Heart left ventricle (tissue), 16 donors: Measurements from ENCODE around the gene LRBA. TPM values are rescaled to one million over a fixed set of nuclear protein-coding genes. Genes with fewer than 3 reads are reported as not detected.

ENCODE experiments used
- ATAC-seq, 4 donors: fragments of 200-7000 bp; cut with Tn5 transposase; one replicate each; pipeline ENCODE4 v1.9.1; 2020 to 2022; ENCODE audit warnings: moderate library complexity in 4 of 4, mild to moderate bottlenecking in 3 of 4, moderate number of reproducible peaks in 1 of 4
- DNase-seq, 5 donors: peaks; one replicate each; pipeline ENCODE4 v3.0.0-alpha.2; 2020
- H3K27ac ChIP-seq, 12 donors: fragments of 200-600 bp; sonication (generic) in 4 of 12; one replicate each; pipeline versions ENCODE4 v1.5.0 to v1.8.0; 2016 to 2022; ENCODE audit warnings: mild to moderate bottlenecking in 2 of 12
- H3K27me3 ChIP-seq, 9 donors: fragments of 200-600 bp; sonication (generic) in 2 of 9; one replicate each; pipeline versions ENCODE4 v1.5.1 to v1.8.0; 2016 to 2022; ENCODE audit warnings: mild to moderate bottlenecking in 3 of 9
- H3K36me3 ChIP-seq, 9 donors: fragments of 200-600 bp; sonication (generic) in 2 of 9; one replicate each; pipeline versions ENCODE4 v1.5.0 to v1.8.0; 2018 to 2022; ENCODE audit warnings: mild to moderate bottlenecking in 2 of 9
- H3K4me1 ChIP-seq, 12 donors: fragments of 200-600 bp; sonication (generic) in 4 of 12; one replicate each; pipeline versions ENCODE4 v1.5.0 to v1.8.0; 2016 to 2022; ENCODE audit warnings: mild to moderate bottlenecking in 3 of 12
- H3K4me3 ChIP-seq, 12 donors: fragments of 200-600 bp; sonication (generic) in 4 of 12; one replicate each; pipeline versions ENCODE4 v1.5.0 to v1.8.0; 2017 to 2022; ENCODE audit warnings: mild to moderate bottlenecking in 9 of 12, moderate library complexity in 4 of 12
- H3K9me3 ChIP-seq, 12 donors: fragments of 200-600 bp; sonication (generic) in 4 of 12; one replicate each; pipeline versions ENCODE4 v1.5.0 to v1.8.0; 2016 to 2022; ENCODE audit warnings: mild to moderate bottlenecking in 1 of 12
- CTCF ChIP-seq, 12 donors: fragments of 200-600 bp; sonication (generic) in 4 of 12; IDR thresholded peaks; one replicate each; pipeline versions ENCODE4 v1.5.0 to v1.8.0; 2018 to 2022; ENCODE audit warnings: antibody characterized with exemption in 12 of 12, mild to moderate bottlenecking in 5 of 12
- POLR2A ChIP-seq, 2 donors: fragments of 450-650 bp; IDR thresholded peaks; one replicate each; pipeline ENCODE4 v1.6.1; 2017; ENCODE audit warnings: antibody characterized with exemption in 2 of 2, mild to moderate bottlenecking in 2 of 2, moderate library complexity in 2 of 2
- WGBS, 4 donors: extraction: QIAGEN DNeasy Blood & Tissue Kit in 2 of 4; methylation state at CpG; one replicate each; pipeline versions ENCODE4 v1.1.5 to v1.1.7; 2013 to 2018; 5-methylcytosine and 5-hydroxymethylcytosine counted together
- intact Hi-C, 10 donors: fragments of 100-400 bp; cut with DNase I; formaldehyde crosslinking; loops; one replicate each; pipeline versions ENCODE4 v1.11.1 to v1.14.2; 2022
- polyA plus RNA-seq, 2 donors: library from polyadenylated mRNA; stranded (reverse); fragments of 200-250 nt; gene quantifications; one replicate each; pipeline ENCODE4 v1.2.3, GENCODE V29; 2013
- total RNA-seq, 9 donors: library from RNA; depleted of rRNA in 2 of 9; stranded (reverse); fragments of >200 nt in 2 of 9; fragmentation: NEBNext Ultra II Directional in 3 of 9; extraction: Animal tissue kit (Norgen Biotek cat#: 25700) in 3 of 9; gene quantifications; one replicate each; pipeline versions ENCODE4 v1.1.0 to v1.2.4, GENCODE V29; 2016 to 2023
- donor health status: ischemic (EF 13 %, LVEDD 7.1; RV severe dilation, severe dysfunction).
- donor health status: healthy with polysubstance abuse.
- donor health status: DM: no; HTN: yes; CAD: no.
- donor health status: DM: no; HTN: no; CAD: no.
- donor health status: ischemic (EF 25% LVEDD 6.9; RV normal size, moderate dysfunction).
- donor health status: ischemic (EF 25% LVEDD 5.7; RV mildly dilated, moderate dysfunction).
- donor health status: healthy.
- donor health status: DM: yes; HTN: yes; CAD: no.
- donor health status: ischemic (EF 35%, LVEDD 5.7; RV mildly dilated, moderate dysfunction).
- donor health status: nonischemic (EF 11% LVEDD 7.7; RV severe dilation, severe dysfunction).
- donor health status: DM: yes; HTN: yes; CAD: no.
- donor health status: PGD.
- donor health status: ischemic (EF 29% LVEDD 5.4; RV normal size, mild dysfunction).
- donor health status: nonischemic (EF 23%, LVEDD 6.1; RV moderate dilation, normal function).

The LRBA gene
- total and polyA plus RNA-seq, 11 donors: 6.5 to 35.1 (median 22.6) TPM

DNA sequence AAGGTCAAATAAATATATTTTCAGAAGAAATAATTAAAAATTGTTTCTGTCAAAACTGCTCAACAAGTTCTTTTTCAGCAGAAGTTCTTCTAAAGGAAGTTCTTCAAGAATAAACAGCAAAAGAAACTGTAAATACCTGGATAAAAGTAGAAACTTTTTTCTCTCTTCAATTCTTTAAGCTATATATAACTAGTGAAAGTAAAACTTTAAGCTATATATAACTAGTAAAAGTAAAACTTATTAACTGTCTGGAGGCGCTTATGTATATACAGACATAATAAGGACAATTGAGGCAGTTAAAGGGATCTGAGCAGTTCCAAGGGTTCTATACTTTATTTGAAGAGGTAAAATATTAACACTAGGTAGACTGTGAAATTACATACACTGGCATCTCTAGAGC lies 126.9 kb downstream of the LRBA start:
- Histone ChIP-seq H3K36me3 (peaks cover 0 to 20% (median 7%) of the 10 kb centered on the region in 9 donors), H3K4me1 (no peaks in the 10 kb centered on the region), H3K27me3 (no peaks in the 10 kb centered on the region), H3K27ac (no peak overlapping the region), H3K4me3 (no peak overlapping the region), H3K9me3 (no peaks in the 10 kb centered on the region)
- ATAC-seq: no peak
- no peak for TF ChIP-seq CTCF (IDR thresholded peaks at IDR 0.05)
- no peak for TF ChIP-seq POLR2A (IDR thresholded peaks at IDR 0.05)
- no peak for DNase-seq
- WGBS, 4 donors: 0 to 57% (median 1%) methylated on average over 1 of the region's 1 CpG
- intact Hi-C loops: no loop called here

DNA sequence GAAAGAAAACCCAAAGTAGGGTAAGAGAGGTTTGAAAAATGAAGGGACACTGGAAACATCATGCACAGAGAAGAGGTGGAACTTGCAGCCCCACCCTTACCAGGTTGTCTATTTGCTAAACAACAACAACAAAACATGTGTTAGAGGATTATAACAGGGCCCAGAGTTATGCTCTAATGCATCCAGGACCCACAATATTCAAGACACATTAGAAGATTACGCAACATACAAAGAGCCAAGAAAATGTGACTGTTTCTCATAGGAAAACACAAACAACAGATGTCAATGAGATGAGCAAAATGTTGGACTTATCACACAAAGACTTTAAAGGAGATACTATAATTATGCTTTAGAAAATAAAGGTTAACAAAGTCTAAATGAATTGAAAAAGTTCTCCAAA lies 128.5 kb downstream of the LRBA start:
- no peaks in the 10 kb centered on the region for H3K27me3 ChIP-seq
- no peak overlapping the region for H3K27ac ChIP-seq
- 93 to 99% (median 97%) methylated on average over 1 of the region's 1 CpG for WGBS, 4 donors
- DNase-seq: no peak
- intact Hi-C loops: no loop called here
- no peak overlapping the region for H3K4me3 ChIP-seq
- no peak for ATAC-seq
- H3K4me1 ChIP-seq: no peaks in the 10 kb centered on the region
- no peaks in the 10 kb centered on the region for H3K9me3 ChIP-seq
- peaks cover 0 to 9% (median 0%) of the 10 kb centered on the region in 9 donors for H3K36me3 ChIP-seq
- TF ChIP-seq CTCF (IDR thresholded peaks at IDR 0.05) (no peak), POLR2A (IDR thresholded peaks at IDR 0.05) (no peak)

DNA sequence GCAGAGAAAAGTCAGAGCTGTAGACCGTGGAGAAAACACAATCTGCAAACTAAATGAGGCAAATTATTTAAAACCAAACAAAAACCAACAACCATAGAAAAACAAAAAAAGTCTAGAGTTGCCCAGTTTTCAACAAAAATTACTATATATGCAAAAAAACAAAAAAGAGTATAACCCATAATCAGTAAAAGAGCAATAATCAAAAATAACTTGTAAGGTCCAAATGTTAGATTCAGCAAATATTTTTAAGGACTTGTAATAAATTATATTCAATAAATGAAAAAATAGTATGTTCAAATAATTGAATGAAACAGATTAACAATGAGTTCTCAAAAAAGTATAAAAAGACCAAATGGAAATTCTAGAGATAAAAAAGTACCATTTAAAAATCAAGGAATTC lies 130.5 kb downstream of the LRBA start:
- H3K4me3 ChIP-seq: no peak overlapping the region
- 90 to 97% (median 96%) methylated on average over 1 of the region's 1 CpG for WGBS, 4 donors
- DNase-seq (no peak), ATAC-seq (no peak)
- H3K27me3 ChIP-seq: no peaks in the 10 kb centered on the region
- H3K9me3 ChIP-seq: peaks cover 0 to 6% (median 0%) of the 10 kb centered on the region in 12 donors
- H3K36me3 ChIP-seq: peaks cover 0 to 19% (median 0%) of the 10 kb centered on the region in 9 donors
- H3K27ac ChIP-seq: no peak overlapping the region
- no peak for TF ChIP-seq POLR2A (IDR thresholded peaks at IDR 0.05)
- TF ChIP-seq CTCF (IDR thresholded peaks at IDR 0.05): no peak
- H3K4me1 ChIP-seq: no peaks in the 10 kb centered on the region
- intact Hi-C loops: no loop called here

DNA sequence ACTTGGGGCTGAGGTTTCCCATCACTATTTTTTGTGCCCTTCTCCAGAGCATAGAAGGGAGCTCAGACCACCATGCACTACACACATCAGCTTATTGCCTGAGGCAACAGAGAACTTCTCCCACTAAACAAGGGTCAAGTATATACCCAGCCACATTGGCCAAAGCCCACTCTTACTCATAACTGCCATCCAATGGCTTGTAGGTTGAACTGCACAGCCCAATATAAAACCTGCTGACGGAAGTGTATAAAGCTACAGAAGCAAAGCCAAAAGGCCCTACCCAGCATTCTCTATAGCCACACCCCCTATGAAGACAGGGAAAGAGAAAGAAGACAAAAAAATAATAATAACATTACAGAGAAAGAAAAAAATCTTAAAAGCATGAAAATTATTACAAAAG lies 139.7 kb downstream of the LRBA start:
- Histone ChIP-seq H3K9me3 (peaks cover 0 to 16% (median 0%) of the 10 kb centered on the region in 12 donors), H3K36me3 (peaks cover 0 to 13% (median 2%) of the 10 kb centered on the region in 9 donors), H3K4me3 (no peak overlapping the region), H3K27ac (peak overlapping the region in 1 of 12 donors; percentile 73), H3K4me1 (peaks cover 0 to 13% (median 1%) of the 10 kb centered on the region in 12 donors), H3K27me3 (no peaks in the 10 kb centered on the region)
- intact Hi-C loops: loop anchor here in 3 of 10 donors (10.0 kb wide), 2 partner anchors 871 to 881 kb away; no protein-coding TSS in a partner anchor
- WGBS, 4 donors: 94 to 100% (median 97%) methylated on average over 1 of the region's 1 CpG
- TF ChIP-seq CTCF (IDR thresholded peaks at IDR 0.05) (no peak), POLR2A (IDR thresholded peaks at IDR 0.05) (no peak)
- DNase-seq (no peak), ATAC-seq (no peak)
